Neural progenitor cell (in vitro differentiated cells): ENCODE measurements around the gene REG1A. TPM values are rescaled to one million over a fixed set of nuclear protein-coding genes. Genes with fewer than 3 reads are reported as not detected.

Source experiments
- DNase-seq: peaks from one replicate; pipeline ENCODE4 v3.0.0-alpha.2; 2016; ENCODE audit warnings: low spot score
- H2AFZ ChIP-seq: fragments of 200-600 bp; sonication (generic); replicated peaks from 2 replicates; pipeline ENCODE4 v1.6.1; 2016; ENCODE audit warnings: antibody characterized with exemption
- H3F3A ChIP-seq: fragments of 200-600 bp; sonication (generic); 2 replicates; pipeline ENCODE4 v1.6.1; 2016; ENCODE audit warnings: antibody characterized with exemption, low read depth
- H3K27ac ChIP-seq: fragments of 200-600 bp; sonication (generic); 2 replicates; pipeline ENCODE4 v1.5.1; 2016; ENCODE audit warnings: mild to moderate bottlenecking
- H3K27me3 ChIP-seq: fragments of 200-600 bp; sonication (generic); 2 replicates; pipeline ENCODE4 v1.6.1; 2016; ENCODE audit warnings: mild to moderate bottlenecking, moderate library complexity
- H3K36me3 ChIP-seq: fragments of 200-600 bp; sonication (generic); 2 replicates; pipeline ENCODE4 v1.5.1; 2016
- H3K4me1 ChIP-seq: fragments of 200-600 bp; sonication (generic); 2 replicates; pipeline ENCODE4 v1.6.1; 2016; ENCODE audit warnings: mixed run types
- H3K4me2 ChIP-seq: fragments of 200-600 bp; sonication (generic); 2 replicates; pipeline ENCODE4 v1.6.1; 2016
- H3K4me3 ChIP-seq: fragments of 200-600 bp; sonication (generic); 2 replicates; pipeline ENCODE4 v1.5.1; 2016
- H3K79me2 ChIP-seq: fragments of 200-600 bp; sonication (generic); 2 replicates; pipeline ENCODE4 v1.6.1; 2016; ENCODE audit warnings: low read depth
- H3K9ac ChIP-seq: fragments of 200-600 bp; sonication (generic); 2 replicates; pipeline ENCODE4 v1.6.1; 2016
- H3K9me3 ChIP-seq: fragments of 200-600 bp; sonication (generic); 2 replicates; pipeline ENCODE4 v1.5.1; 2016; ENCODE audit warnings: low read depth
- H4K20me1 ChIP-seq: fragments of 200-600 bp; sonication (generic); 2 replicates; pipeline ENCODE4 v1.6.1; 2016; ENCODE audit warnings: low read depth
- H3K27ac Mint-ChIP-seq: 3 replicates; pipeline ENCODE4 v1.8.0; 2021; ENCODE audit warnings: mixed read lengths
- H3K27me3 Mint-ChIP-seq: 2 replicates; pipeline ENCODE4 v1.8.0; 2022; ENCODE audit warnings: low read depth, mild to moderate bottlenecking, inconsistent platforms, moderate library complexity, mixed read lengths; ENCODE audit not compliant: insufficient read depth
- H3K36me3 Mint-ChIP-seq: 3 replicates; pipeline ENCODE4 v1.8.0; 2021; ENCODE audit warnings: mixed read lengths
- H3K4me1 Mint-ChIP-seq: 3 replicates; pipeline ENCODE4 v1.8.0; 2021; ENCODE audit warnings: mixed read lengths
- H3K4me3 Mint-ChIP-seq: 3 replicates; pipeline ENCODE4 v1.8.0; 2021; ENCODE audit warnings: mild to moderate bottlenecking, moderate library complexity, mixed read lengths
- H3K9me3 Mint-ChIP-seq: 3 replicates; pipeline ENCODE4 v1.8.0; 2020; ENCODE audit warnings: mixed read lengths
- CTCF ChIP-seq: fragments of 200-600 bp; sonication (generic); IDR thresholded peaks from 2 replicates; pipeline ENCODE4 v1.5.1; 2017; ENCODE audit warnings: antibody characterized with exemption, mild to moderate bottlenecking
- EZH2 ChIP-seq: fragments of 200-600 bp; sonication (generic); IDR thresholded peaks from 2 replicates; pipeline ENCODE4 v1.6.1; 2017; ENCODE audit warnings: antibody characterized with exemption, mild to moderate bottlenecking, moderate library complexity
- EZH2phosphoT487 ChIP-seq: fragments of 200-600 bp; sonication (generic); IDR thresholded peaks from 2 replicates; pipeline ENCODE4 v1.6.1; 2017; ENCODE audit warnings: antibody characterized with exemption
- total RNA-seq: library from RNA; depleted of rRNA; stranded (reverse); fragments of >200 nt; gene quantifications from 2 replicates; pipeline ENCODE4 v1.2.3, GENCODE V29; 2015; ENCODE audit warnings: low replicate concordance

Gene REG1A
- total RNA-seq, 1 donor from 2014 or later = 0.28 TPM

GRCh38 chr2:79086255-79086654 is 34.0 kb upstream of the REG1A start:
- no peaks in the 10 kb centered on the region for H3K9me3 ChIP-seq
- H3K27me3 ChIP-seq = no peaks in the 10 kb centered on the region
- TF ChIP-seq EZH2 (no peak), CTCF (no peak), EZH2phosphoT487 (no peak)
- no peak overlapping the region for H3K27ac ChIP-seq
- H3K4me1 Mint-ChIP-seq = peaks cover 2% of the 10 kb centered on the region
- H3K4me3 Mint-ChIP-seq = no peak overlapping the region
- no peak overlapping the region for H3K4me3 ChIP-seq
- no peak overlapping the region for H2AFZ ChIP-seq
- peaks cover 3% of the 10 kb centered on the region for H3K9me3 Mint-ChIP-seq
- H4K20me1 ChIP-seq = no peaks in the 10 kb centered on the region
- no peaks in the 10 kb centered on the region for H3K4me1 ChIP-seq
- no peaks in the 10 kb centered on the region for H3K36me3 Mint-ChIP-seq
- H3K36me3 ChIP-seq = no peaks in the 10 kb centered on the region
- no peak overlapping the region for H3K27ac Mint-ChIP-seq
- no peak overlapping the region for H3K9ac ChIP-seq
- H3K79me2 ChIP-seq = no peaks in the 10 kb centered on the region
- no peaks in the 10 kb centered on the region for H3F3A ChIP-seq
- DNase-seq = no peak
- no peaks in the 10 kb centered on the region for H3K27me3 Mint-ChIP-seq
- H3K4me2 ChIP-seq = no peak overlapping the region

GRCh38 chr2:79087785-79088364 is 32.4 kb upstream of the REG1A start, which contains the start of gene REG1B:
Gene REG1B, minus strand, starts transcription at chr2:79087993. Its CDS starts 381 bp downstream, at chr2:79087612.
- DNase-seq = no peak
- Mint-ChIP-seq H3K9me3 (peaks cover 3% of the 10 kb centered on the region), H3K27me3 (peaks cover 3% of the 10 kb centered on the region), H3K4me1 (peaks cover 2% of the 10 kb centered on the region), H3K4me3 (no peak within 1 kb of the TSS), H3K36me3 (no peaks in the 10 kb centered on the region), H3K27ac (no peak within 1 kb of the TSS)
- Histone ChIP-seq H4K20me1 (no peaks in the 10 kb centered on the region), H3K27me3 (no peaks in the 10 kb centered on the region), H3K9ac (no peak within 1 kb of the TSS), H3K4me3 (no peak within 1 kb of the TSS), H3K27ac (no peak within 1 kb of the TSS), H3K79me2 (no peaks in the 10 kb centered on the region), H3F3A (no peaks in the 10 kb centered on the region), H3K4me2 (no peak within 1 kb of the TSS), H3K36me3 (no peaks in the 10 kb centered on the region), H3K4me1 (no peaks in the 10 kb centered on the region), H3K9me3 (no peaks in the 10 kb centered on the region), H2AFZ (no peak within 1 kb of the TSS)
- TF ChIP-seq EZH2 = no peak
- no peak for TF ChIP-seq CTCF
- TF ChIP-seq EZH2phosphoT487 = no peak

- no peaks in the 10 kb centered on the region for H3K4me1 ChIP-seq
- no peaks in the 10 kb centered on the region for H3K36me3 ChIP-seq
- Mint-ChIP-seq H3K27ac (no peak overlapping the region), H3K9me3 (peaks cover 3% of the 10 kb centered on the region), H3K36me3 (no peaks in the 10 kb centered on the region), H3K4me1 (no peaks in the 10 kb centered on the region), H3K4me3 (no peak overlapping the region), H3K27me3 (peaks cover 3% of the 10 kb centered on the region)
- H3K27me3 ChIP-seq = no peaks in the 10 kb centered on the region
- no peak overlapping the region for H3K9ac ChIP-seq
- no peaks in the 10 kb centered on the region for H3K79me2 ChIP-seq
- no peak overlapping the region for H3K4me3 ChIP-seq
- no peaks in the 10 kb centered on the region for H4K20me1 ChIP-seq
- no peak overlapping the region for H3K27ac ChIP-seq
- H3K9me3 ChIP-seq = no peaks in the 10 kb centered on the region
- no peak overlapping the region for H2AFZ ChIP-seq
- DNase-seq = no peak
- no peak for TF ChIP-seq EZH2
- no peak for TF ChIP-seq EZH2phosphoT487
- TF ChIP-seq CTCF = no peak
- H3K4me2 ChIP-seq = no peak overlapping the region
- H3F3A ChIP-seq = no peaks in the 10 kb centered on the region
These were observed 29.6 kb upstream of the REG1A start for GRCh38 chr2:79090693-79091092.
